ENCODE results near the gene ANO2. TPM values are rescaled to one million over a fixed set of nuclear protein-coding genes. Genes with fewer than 3 reads are reported as not detected.

The ANO2 gene
- total RNA-seq, 1 donor from 2014 or later, result 1.9 TPM

GRCh38 chr12:5581616-5582015 is 363.4 kb downstream of the ANO2 start:
- Mint-ChIP-seq H3K4me1 (no peaks in the 10 kb centered on the region), H3K4me3 (no peak overlapping the region), H3K27me3 (ENCODE audit: low read depth) (no peaks in the 10 kb centered on the region), H3K36me3 (ENCODE audit: low read depth) (no peaks in the 10 kb centered on the region), H3K27ac (ENCODE audit: unreplicated experiment) (peak overlapping the region; percentile 13), H3K9me3 (no peaks in the 10 kb centered on the region)
- DNase-seq (ENCODE audit: low read depth, low spot score), result no peak
- TF ChIP-seq CTCF (conservative IDR thresholded peaks at IDR 0.05), result no peak

GRCh38 chr12:5581019-5581418 is 364.0 kb downstream of the ANO2 start:
- H3K27ac Mint-ChIP-seq (ENCODE audit: unreplicated experiment), result no peak overlapping the region
- H3K27me3 Mint-ChIP-seq (ENCODE audit: low read depth), result no peaks in the 10 kb centered on the region
- no peaks in the 10 kb centered on the region for H3K4me1 Mint-ChIP-seq
- H3K36me3 Mint-ChIP-seq (ENCODE audit: low read depth), result no peaks in the 10 kb centered on the region
- no peak overlapping the region for H3K4me3 Mint-ChIP-seq
- TF ChIP-seq CTCF (conservative IDR thresholded peaks at IDR 0.05), result no peak
- no peaks in the 10 kb centered on the region for H3K9me3 Mint-ChIP-seq
- DNase-seq (ENCODE audit: low read depth, low spot score), result no peak

GRCh38 chr12:5578775-5579174 is 366.3 kb downstream of the ANO2 start:
- DNase-seq (ENCODE audit: low read depth, low spot score), result no peak
- H3K4me1 Mint-ChIP-seq, result no peaks in the 10 kb centered on the region
- no peaks in the 10 kb centered on the region for H3K9me3 Mint-ChIP-seq
- TF ChIP-seq CTCF (conservative IDR thresholded peaks at IDR 0.05), result no peak
- H3K27ac Mint-ChIP-seq (ENCODE audit: unreplicated experiment), result no peak overlapping the region
- peaks cover 4% of the 10 kb centered on the region for H3K27me3 Mint-ChIP-seq (ENCODE audit: low read depth)
- no peaks in the 10 kb centered on the region for H3K36me3 Mint-ChIP-seq (ENCODE audit: low read depth)
- H3K4me3 Mint-ChIP-seq, result no peak overlapping the region

- Mint-ChIP-seq H3K27me3 (ENCODE audit: low read depth) (peaks cover 4% of the 10 kb centered on the region), H3K36me3 (ENCODE audit: low read depth) (no peaks in the 10 kb centered on the region), H3K4me1 (no peaks in the 10 kb centered on the region), H3K9me3 (no peaks in the 10 kb centered on the region), H3K27ac (ENCODE audit: unreplicated experiment) (no peak overlapping the region), H3K4me3 (no peak overlapping the region)
- DNase-seq (ENCODE audit: low read depth, low spot score), result no peak
- no peak for TF ChIP-seq CTCF (conservative IDR thresholded peaks at IDR 0.05)
Measured at GRCh38 chr12:5577741-5578140, 367.3 kb downstream of the ANO2 start.

- Mint-ChIP-seq H3K36me3 (ENCODE audit: low read depth) (no peaks in the 10 kb centered on the region), H3K27ac (ENCODE audit: unreplicated experiment) (peak overlapping the region; percentile 44), H3K4me3 (no peak overlapping the region), H3K4me1 (no peaks in the 10 kb centered on the region), H3K9me3 (no peaks in the 10 kb centered on the region), H3K27me3 (ENCODE audit: low read depth) (peaks cover 4% of the 10 kb centered on the region)
- no peak for DNase-seq (ENCODE audit: low read depth, low spot score)
- no peak for TF ChIP-seq CTCF (conservative IDR thresholded peaks at IDR 0.05)
Measured at GRCh38 chr12:5577211-5577612, 367.8 kb downstream of the ANO2 start.

- DNase-seq (ENCODE audit: low read depth, low spot score), result no peak
- Mint-ChIP-seq H3K4me1 (no peaks in the 10 kb centered on the region), H3K36me3 (ENCODE audit: low read depth) (no peaks in the 10 kb centered on the region), H3K27ac (ENCODE audit: unreplicated experiment) (no peak overlapping the region), H3K4me3 (no peak overlapping the region), H3K9me3 (no peaks in the 10 kb centered on the region), H3K27me3 (ENCODE audit: low read depth) (peaks cover 4% of the 10 kb centered on the region)
- TF ChIP-seq CTCF (conservative IDR thresholded peaks at IDR 0.05), result no peak
Measured at GRCh38 chr12:5575987-5576386, 369.1 kb downstream of the ANO2 start.

Measured in neural crest cell (in vitro differentiated cells).